Activated T-helper 1 cell treated with anti-CD3 and anti-CD28 coated beads, Interleukin-2, amount 50 U/mL, for 16 hours (primary cell): ENCODE measurements around the gene KIF26B.
"Not testable (repeated sequence)": the region's sequence is repeated elsewhere in the genome, so short reads cannot be mapped to it uniquely, and the experiment has no call there.

ENCODE experiments used
- DNase-seq, 2 donors: peaks; one replicate each; pipeline ENCODE4 v3.0.0-alpha.2; 2020; ENCODE audit warnings: low read depth in 1 of 2, low spot score in 1 of 2

Gene KIF26B

GRCh38 chr1:245688536-245689453, 534.0 kb downstream of the KIF26B start:
- DNase-seq, result no peak

GRCh38 chr1:245690156-245690690, 535.4 kb downstream of the KIF26B start:
- no peak for DNase-seq

DNA sequence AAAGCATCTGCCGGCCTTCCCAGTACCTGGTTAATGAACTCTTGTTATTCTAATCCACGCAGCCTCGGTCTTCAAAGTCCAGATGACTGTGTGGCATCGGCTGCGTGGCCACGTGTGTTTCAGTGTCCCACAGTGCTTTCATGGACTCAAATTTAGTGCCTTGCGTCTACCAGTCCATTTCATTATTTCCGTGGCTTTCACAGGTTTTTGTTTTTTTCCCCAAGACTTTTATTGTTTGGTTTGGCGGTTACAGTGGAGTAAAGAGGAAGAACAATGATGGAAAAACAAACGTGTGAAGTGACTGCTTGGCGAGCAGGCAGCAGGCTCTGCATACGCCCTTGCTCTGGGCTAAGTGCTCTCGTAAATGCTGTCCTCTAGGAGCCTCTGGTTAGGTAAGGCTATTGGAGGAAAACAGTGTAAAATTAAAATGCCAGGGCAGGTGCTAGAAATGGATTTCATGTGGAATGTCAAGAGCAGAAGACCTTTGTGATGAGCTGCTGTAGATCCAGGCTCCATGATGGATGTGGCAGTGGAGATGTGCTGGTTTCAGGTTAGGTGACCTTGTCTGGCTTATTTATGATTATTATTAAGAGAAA, 536.3 kb downstream of the KIF26B start:
- no peak for DNase-seq

DNA sequence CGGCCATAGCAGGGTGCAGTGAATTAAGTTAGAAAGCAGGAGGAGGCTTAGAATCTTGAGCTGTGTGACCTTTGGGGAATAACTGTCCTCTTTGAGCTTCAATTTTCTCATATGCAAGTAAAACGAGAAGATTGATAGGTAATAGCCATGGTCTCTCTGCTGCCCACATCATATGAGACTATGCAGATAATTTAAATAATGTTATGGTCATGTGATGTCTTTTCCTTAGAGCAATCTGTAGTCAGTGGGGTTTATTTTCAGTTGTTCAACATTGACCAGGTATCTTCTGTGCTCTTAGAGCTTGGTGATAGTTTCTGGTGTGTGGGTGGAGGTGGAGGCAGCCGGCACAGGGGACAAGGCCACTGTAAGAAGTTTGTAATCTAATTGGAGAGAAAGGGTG, 537.1 kb downstream of the KIF26B start:
- DNase-seq, result no peak

- no peak for DNase-seq
These were observed 537.5 kb downstream of the KIF26B start for GRCh38 chr1:245692318-245692717.

GRCh38 chr1:245693116-245693793, 538.5 kb downstream of the KIF26B start:
- DNase-seq, result no peak

- no peak for DNase-seq
These were observed 539.4 kb downstream of the KIF26B start for GRCh38 chr1:245693941-245694752.

DNA sequence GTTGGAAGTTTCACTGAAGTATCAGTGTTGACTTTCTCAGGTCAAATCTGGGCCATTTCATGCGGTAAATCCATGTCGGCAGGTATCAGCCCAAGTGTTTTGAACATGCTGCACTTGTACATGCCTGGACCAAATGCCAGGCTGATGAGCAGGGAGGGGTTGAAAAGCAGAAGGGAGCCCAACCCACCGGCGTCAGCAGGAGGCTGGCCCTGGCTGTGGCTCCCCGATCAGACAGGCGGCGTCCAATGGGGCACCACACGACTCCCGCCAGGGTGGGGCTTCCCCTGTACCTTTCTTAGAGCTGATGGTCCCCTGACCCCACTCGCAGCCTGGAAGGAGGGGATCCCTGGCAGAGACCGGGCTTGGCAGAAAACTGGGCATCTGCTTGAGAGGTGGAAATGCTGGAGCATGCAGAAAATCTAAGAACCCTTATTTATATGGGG, 540.0 kb downstream of the KIF26B start:
- no peak for DNase-seq

DNA sequence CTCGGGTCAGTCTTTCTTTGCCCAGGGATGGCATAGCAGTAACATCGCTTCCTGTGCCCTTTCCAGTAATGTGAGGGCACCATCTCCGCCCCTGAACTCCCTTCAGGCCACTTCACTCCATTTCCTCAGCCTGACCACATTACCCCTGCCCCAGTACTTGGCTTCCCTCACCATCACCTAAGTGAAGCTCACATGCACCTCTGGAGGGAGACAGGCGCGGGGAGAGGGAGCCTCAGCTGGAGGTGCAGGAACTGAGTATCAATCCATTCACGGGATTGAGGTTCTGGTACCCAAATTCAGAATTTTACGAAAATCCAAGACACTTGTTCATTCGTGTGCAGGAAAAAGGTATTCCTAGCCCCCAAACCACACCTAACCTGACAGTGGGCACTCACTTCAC, 540.4 kb downstream of the KIF26B start:
- no peak for DNase-seq

- not testable (repeated sequence) for DNase-seq
These were observed 540.9 kb downstream of the KIF26B start for GRCh38 chr1:245695701-245696100.

- no peak for DNase-seq
These were observed 543.3 kb downstream of the KIF26B start for GRCh38 chr1:245698116-245698515.

- DNase-seq, result no peak
These were observed 544.1 kb downstream of the KIF26B start for GRCh38 chr1:245698860-245699259.

GRCh38 chr1:245700631-245701030, 545.8 kb downstream of the KIF26B start:
- DNase-seq, result no peak

GRCh38 chr1:245701631-245702030, 546.8 kb downstream of the KIF26B start:
- no peak for DNase-seq

- no peak for DNase-seq
These were observed 547.6 kb downstream of the KIF26B start for GRCh38 chr1:245702346-245702745.

DNA sequence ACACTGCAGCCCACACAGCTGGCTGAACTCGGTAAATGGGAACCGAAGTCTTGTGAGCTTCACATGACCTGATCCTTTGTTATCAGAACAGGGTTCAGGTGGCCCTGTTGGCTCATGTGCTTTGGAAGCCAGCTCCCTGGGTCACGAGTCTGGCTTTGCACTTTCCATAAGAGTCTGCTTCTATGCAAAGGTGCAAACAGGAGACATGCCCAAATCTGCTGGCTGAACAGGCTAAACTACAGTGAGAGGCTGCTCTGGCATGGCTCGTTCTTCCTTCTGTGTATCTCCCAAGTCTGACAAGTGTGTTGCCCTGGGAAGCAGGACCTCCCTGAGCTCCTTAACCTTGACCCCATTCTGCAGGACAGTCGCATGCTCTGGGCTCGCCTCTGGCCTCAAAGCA, 549.6 kb downstream of the KIF26B start:
- no peak for DNase-seq

DNA sequence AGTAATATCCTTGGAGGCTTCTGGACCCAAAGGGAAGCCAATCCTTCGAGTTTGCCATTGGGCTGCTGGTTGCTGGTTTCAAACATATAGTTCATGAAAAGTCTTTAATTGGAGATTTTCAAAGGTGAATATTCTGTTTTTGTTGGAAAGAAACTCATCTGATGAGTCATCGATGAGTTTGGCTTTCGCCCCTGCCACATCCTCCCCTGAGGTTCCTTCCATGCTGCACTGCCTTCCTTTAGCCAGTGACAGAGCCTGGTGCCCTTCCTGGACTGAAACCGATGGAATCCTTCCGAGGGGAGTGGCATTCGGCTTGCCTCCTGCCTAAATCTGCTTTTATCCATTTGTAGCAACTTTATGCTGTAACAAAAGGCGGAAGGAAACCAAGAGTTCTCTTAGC, 550.0 kb downstream of the KIF26B start:
- DNase-seq, result no peak

DNA sequence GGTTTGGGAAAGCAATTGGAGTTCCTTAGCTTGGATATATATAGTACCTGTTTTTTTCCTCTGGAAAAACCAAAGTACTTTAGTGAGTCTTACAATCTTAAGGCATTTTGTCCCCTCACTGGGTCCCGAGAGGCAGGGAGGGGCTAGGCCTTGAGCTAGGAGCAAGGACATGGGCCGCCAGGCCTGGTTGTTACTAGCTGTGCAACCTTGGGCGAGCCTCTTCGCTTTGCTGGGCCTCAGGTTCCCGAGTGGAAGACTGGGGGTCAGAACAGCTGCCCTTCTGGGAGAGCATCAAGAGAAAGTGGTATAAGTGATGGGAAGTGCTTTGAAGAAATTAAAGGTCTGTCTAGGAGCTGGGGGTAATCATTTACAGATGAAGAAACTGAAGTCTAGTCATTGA, 553.2 kb downstream of the KIF26B start:
- no peak for DNase-seq

- DNase-seq, result no peak
These were observed 556.4 kb downstream of the KIF26B start for GRCh38 chr1:245710961-245711903.

DNA sequence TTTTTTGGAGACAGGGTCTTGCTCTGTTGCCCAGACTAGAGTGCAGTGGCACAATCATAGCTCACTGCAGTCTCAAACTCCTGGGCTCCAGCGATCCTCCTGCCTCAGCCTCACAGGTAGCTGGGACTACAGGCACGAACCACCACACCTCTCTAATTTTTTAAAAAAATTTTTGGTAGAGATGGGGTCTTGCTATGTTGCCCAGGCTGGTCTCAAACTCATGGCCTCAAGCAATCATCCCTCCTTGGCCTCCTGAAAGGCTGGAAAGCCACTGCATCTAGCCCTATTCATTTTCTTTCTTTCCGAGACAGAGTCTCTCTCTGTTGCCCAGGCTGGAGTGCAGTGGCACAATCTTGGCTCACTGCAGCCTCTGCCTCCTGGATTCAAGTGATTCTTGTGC, 559.2 kb downstream of the KIF26B start:
- DNase-seq, result not testable (repeated sequence)
